NCI-H2227 (cell line): ENCODE data around the gene SNTG2.

Experiments used
- DNase-seq: peaks from one replicate; lab custom pipeline; 2025; ENCODE audit not compliant: unreplicated experiment; lab: John Stamatoyannopoulos, UW

The SNTG2 gene

GRCh38 chr2:987789-988188 is 37.1 kb downstream of the SNTG2 start:
- DNase-seq = no peak

DNA sequence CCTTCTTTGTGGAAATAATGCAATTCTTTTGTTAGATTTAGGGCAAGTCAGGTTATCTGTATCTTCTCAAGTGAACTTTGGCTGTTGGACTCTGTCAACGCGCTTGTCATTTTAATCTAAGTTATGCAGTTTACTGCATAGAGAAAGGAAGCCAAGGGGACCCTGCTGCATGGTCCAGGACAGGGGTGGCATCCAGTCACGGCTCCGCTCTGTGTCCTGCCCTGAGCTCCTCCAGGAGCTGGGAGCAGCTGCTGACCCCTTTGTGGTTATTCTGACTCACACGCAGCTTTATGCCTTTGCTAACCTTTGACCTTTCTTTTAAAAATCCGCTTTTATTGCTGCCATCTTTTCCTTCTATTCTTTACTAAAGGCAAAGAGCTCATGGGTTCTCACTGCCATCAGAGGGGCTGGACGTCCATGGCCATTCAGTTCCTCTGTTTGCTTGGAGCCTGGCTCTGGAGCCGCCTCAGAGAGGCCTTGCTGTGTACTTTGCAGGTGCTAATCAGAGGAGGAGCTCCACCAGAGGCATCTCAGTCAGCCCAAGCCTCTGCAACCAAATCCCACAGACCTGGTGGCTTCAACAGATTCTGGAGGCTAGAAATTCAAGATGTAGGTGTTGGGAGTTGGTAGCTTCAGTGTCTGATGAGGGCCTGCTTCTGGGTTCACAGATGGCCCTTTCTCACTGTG is 39.3 kb downstream of the SNTG2 start:
- DNase-seq = no peak

- DNase-seq = no peak
Measured at GRCh38 chr2:990970-991369, 40.3 kb downstream of the SNTG2 start.

DNA sequence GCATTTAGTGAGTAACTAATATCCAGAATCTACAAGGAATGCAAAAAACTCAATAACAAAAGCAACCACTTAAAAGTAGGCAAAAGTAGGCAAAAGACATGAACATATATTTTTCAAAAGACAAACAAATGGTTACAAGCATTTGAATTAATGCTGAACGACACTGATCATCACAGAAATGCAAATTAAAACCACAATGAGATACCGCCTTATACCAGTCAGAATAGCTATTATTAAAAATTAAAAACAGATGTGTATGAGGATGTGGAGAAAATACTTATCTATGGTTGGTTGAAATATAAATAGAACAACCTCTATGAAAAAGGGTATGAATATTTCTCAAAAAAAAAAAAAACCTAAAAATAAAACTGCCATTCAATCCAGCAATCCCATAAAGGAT is 51.7 kb downstream of the SNTG2 start:
- no peak for DNase-seq

GRCh38 chr2:1004398-1004797 is 53.7 kb downstream of the SNTG2 start:
- DNase-seq = no peak

DNA sequence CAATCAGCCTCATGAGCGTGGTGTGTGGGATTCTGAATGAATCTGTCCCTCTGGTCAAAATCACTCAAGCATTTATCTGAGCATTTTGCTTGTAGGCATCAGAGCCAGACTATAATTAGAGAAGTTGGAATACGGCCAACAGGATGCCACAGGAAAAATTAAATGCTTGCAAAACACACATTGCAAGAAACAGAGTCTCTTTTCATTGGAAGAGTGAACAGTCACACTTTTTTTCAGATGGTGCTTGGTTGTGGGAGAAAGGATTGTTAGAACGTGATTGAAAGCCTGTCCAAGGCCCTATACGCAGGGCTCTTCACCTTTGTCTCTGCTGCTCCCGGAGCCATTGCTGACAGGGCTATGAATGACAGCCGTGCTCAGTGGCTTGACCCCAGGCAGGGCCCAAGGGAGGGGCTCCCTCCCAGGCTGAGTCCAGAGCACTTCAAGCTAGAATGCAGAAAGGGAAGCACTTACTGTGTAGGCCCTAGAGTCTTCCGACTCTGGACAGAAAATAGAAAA is 59.8 kb downstream of the SNTG2 start:
- no peak for DNase-seq

DNA sequence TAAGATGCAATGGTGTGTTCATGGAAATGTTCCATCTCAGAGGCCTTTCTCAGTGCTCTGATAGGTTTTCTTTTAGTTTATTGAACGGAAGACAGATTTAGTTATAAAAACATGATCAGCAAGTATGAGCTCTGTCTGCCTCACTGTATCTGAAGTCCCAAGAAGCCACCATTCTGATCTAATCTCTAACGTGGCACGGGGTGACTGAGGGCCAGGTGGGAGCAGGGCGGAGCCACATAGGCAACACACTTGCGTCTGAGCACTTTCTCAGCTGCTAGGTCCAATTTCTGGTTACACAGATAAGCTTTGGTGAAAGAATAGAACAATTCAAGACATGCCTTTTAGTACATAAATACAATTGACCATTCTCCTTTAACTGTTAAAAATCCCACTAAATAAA is 60.4 kb downstream of the SNTG2 start:
- no peak for DNase-seq

DNA sequence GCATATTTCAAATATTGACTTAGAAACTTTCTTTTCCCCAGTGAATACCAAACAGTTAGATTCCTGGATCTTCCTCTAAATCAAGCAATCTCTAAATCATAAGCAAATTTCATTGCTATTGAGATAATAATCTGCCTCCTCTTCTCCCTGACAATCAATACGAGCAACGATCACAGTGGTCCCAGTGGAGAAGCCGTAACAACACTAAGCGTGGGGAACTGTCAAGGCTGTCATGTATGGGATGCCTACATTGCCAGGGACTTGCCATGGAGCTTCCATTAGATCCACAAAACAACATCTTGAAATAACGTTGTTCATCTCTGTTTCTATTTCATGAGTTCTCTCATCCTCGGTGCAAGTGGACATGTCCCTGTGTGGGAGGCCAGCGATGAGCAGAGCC is 61.3 kb downstream of the SNTG2 start:
- DNase-seq = no peak

DNA sequence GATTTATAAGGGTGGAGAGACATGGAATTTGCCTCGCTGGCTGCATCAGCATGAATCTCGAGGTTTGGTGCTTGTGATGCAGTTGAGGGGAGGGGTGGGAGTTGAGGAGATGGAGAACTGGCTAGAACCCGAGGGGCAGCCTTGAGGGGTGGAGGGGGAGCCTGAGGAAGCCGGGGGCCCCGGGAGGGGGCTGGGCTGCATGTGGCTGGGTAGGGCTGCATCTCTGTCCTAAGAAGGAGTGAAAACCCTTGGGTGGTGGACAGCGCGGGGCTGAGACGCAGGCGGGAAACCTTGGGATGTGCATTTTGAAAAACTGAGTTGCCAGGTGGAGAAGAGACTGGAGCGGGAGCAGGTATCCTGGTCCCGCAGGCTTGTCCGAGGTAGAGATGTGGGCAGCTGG is 64.2 kb downstream of the SNTG2 start:
- DNase-seq = no peak

DNA sequence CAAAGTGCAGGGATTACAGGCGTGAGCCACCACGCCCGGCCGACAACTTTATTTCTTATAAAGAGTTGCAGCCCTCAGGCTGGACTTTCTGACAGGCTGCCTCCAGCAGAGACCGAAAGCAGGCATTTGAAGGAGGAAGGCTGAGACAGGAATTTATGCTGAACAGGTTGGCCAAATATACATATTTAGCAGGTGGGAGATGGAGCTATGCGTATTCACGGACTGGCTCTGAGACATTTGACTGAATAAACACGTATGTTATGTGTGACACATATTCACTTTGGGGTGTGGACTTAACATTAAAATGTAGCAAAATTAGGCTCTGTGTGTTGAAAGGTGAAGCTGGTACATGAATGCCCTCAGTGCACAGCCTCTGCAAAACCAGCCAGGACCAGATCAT is 65.9 kb downstream of the SNTG2 start:
- DNase-seq = no peak

DNA sequence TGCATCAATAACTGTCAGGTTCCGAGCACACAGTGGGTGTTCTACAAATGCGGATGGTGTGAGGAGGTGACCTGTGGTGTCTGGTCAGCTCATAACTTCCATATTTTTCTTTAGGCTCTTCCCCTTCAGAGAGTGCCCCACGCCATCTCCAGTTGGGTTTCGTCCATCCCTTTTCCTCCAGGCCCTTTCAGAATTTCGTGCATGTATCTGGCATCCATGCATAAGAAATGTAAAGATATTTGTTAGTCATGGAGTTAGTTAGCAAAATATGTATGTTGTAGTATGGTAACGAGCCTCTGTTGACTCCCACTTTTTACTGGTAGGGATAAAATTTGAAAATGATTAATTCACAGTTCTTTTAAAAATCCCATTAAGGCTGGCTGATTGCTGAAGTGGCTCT is 67.2 kb downstream of the SNTG2 start:
- no peak for DNase-seq

DNA sequence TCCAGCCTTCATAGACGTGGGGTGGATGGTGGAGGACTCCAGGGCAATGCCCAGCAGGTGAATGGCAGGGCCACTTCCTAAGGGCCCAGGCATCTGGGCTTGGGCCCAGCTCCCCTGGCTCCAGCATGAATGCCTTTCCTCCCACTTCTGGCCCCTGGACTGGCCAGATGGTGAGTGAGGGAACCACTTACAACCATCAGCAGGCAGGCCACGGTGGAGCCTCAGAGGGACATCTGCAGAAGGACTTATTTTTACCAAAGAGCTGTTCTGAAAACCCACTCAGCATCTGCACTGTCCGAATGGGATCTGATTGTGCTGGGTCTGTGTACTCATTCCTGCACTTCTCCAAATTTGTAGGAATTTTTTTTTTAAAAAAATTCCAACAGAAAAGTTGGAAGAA is 69.6 kb downstream of the SNTG2 start:
- no peak for DNase-seq

- no peak for DNase-seq
Measured at GRCh38 chr2:1022178-1022577, 71.5 kb downstream of the SNTG2 start.

GRCh38 chr2:1024981-1025380 is 74.3 kb downstream of the SNTG2 start:
- DNase-seq = no peak

- no peak for DNase-seq
Measured at GRCh38 chr2:1026141-1026540, 75.5 kb downstream of the SNTG2 start.

DNA sequence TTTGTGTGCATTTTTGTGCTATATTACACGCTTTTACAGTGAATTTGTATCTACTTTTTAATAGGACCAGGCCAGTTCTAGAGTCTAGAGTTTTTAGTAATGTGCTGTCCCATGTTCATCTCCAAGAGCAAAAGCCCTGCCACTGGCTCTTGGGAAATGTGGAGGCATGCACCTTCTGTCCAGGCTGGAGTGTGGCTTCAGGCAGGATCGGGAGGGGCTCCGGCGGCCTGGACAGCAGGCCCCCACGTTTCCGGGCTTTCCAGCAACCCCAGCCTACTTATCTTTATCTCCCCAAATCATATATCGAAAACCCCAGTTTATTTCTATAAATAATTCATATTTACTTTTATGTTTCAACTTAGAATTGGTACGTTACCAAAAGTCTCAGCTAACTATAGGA is 78.2 kb downstream of the SNTG2 start:
- no peak for DNase-seq

DNA sequence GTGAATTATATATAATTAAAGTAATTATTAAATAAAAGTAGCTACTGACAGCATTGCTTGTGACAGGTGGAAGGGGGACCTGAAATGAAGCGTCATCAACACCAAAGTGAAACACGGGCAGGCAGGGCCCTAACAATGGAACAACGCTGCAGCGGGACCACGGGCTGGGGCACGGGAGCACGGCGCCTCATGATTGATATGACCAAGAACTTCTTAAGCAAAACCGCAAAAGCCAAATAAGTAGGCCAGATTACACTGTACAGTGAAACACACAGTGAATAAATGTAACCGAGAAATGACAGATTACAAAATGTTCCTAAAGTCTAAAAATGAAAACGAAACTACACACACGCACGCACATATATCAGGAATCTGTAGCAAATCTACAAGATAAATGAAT is 81.4 kb downstream of the SNTG2 start:
- no peak for DNase-seq

- no peak for DNase-seq
Measured at GRCh38 chr2:1033069-1033468, 82.4 kb downstream of the SNTG2 start.

DNA sequence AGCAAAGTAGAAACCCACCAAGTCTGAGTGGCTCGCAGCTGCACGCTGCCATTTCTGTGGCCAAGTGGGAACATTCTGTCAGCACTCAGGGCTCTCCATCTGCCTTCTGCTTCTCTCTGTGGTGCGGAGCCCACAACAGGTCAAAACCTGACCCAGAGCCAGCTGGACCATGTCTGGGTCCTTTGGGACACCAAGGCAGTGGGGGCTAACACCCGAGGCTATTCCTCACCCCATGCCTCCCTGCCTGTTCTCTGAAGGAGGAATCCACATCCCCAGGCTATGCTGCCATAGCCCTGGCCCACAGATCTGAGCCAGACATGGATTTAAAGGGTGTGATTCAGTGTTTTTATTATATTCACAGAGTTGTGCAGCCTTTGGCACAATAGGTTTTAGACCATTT is 86.4 kb downstream of the SNTG2 start:
- DNase-seq = no peak

GRCh38 chr2:1039549-1039948 is 88.9 kb downstream of the SNTG2 start:
- DNase-seq = no peak

DNA sequence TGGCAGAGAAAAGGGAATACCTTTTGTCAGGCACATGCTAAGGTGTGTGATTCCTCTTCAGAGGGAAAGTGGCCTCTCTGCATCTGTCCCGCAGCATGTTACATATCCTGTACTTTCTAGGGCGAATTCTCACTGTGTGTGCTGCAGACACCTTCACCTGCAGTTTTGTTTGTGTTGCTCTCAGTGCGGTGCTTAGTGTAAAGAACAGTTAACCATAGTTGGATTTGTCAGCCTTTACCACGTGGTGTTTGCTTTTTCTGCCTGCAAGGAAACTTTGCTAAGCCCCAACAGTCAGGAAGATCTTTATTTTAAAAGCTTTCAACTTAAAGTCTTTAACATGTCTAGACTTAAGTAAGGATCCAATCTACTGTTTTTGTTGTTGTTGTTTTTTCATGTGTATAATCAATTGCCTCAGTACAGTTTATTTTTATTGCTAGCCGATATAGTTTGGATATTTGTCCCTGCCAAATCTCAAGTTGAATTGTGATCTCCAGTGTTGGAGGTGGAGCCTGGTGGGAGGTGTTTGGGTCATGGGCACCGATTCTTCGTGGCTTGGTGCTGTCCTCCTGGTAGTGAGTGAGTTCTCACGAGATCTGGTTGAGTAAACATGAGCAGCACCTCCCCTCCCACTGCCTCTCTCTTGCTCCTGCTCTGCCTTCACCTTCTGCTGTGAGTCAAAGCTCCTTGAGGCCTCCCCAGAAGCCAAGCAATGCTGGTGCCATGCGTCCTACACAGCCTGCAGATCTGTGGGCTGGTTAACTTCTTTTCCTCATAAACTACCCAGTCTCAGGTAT is 90.6 kb downstream of the SNTG2 start:
- DNase-seq = no peak

GRCh38 chr2:1045109-1045508 is 94.5 kb downstream of the SNTG2 start:
- DNase-seq = no peak

GRCh38 chr2:1046067-1046466 is 95.4 kb downstream of the SNTG2 start:
- no peak for DNase-seq
